Body of pancreas (tissue), 4 donors: Measurements from ENCODE around the gene TOM1L1.

ENCODE experiments used
- CTCF ChIP-seq, 7 experiments: fragments of 450-650 bp in 4 of 7; fragments of 200-600 bp in 3 of 7; sonication (generic) in 3 of 7; IDR thresholded peaks; one replicate each; pipeline ENCODE4 v1.5.1; 2016 to 2019; ENCODE audit warnings: antibody characterized with exemption in 7 of 7
- POLR2A ChIP-seq, 3 donors: fragments of 450-650 bp; IDR thresholded peaks; one replicate each; pipeline ENCODE4 v1.6.1; 2016; ENCODE audit warnings: antibody characterized with exemption in 3 of 3, mild to moderate bottlenecking in 2 of 3

GRCh38 chr17:54887787-54888186 is 12.9 kb upstream of the TOM1L1 start:
- TF ChIP-seq CTCF (IDR thresholded peaks at IDR 0.05), result no peak
- no peak for TF ChIP-seq POLR2A (IDR thresholded peaks at IDR 0.05)
